ENCODE measurements around the gene NEDD4.

DNA sequence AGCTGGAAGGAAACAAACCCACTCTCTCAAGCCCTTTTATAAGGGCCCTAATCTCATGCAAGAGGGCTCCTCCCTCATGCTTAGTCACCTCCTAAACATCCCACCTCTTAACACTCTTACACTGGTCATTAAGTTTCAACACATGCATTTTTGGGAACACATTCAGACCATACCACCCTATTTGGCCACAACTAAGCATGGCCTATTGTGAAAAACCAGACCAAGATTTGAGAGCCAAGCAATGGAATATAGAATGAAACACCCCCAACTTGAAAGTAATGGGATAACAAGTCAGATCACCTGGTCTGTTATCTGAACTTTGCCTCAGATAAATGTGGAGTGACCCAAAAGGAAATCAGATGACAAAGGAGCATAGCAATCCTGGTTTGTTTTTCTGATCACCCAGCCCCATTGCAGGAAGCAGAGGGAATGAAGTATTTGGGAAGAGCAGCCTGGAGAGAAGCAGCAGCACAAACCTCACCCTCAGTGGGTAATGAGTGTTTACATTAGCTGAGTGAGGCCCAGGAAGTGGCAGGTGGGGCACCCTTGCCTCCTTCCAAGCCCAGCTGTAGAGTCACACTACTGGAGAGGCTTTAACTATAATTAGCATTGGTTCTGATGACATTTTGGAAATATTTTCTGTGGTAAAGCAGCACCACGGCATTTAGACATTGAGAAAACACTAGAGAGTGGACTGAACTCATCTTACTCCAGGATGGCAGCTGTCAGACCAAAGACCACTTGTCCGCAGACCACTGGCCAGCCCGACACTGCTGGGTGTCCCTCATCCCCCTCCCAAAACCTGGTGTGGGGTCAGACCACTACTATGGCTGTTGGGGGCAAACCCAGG is 201.6 kb downstream of the NEDD4 start:
- TF ChIP-seq FOXM1 (IDR thresholded peaks at IDR 0.05; ENCODE audit: low read depth, low read length) = no peak
- TF ChIP-seq HDAC2 (IDR thresholded peaks at IDR 0.05) = no peak

Measured in GM12878 (cell line).